Thyroid gland (tissue), 4 donors: ENCODE measurements around the gene RBMY1J. TPM values are rescaled to one million over a fixed set of nuclear protein-coding genes. Genes with fewer than 3 reads are reported as not detected.
"Not testable (repeated sequence)": the region's sequence is repeated elsewhere in the genome, so short reads cannot be mapped to it uniquely, and the experiment has no call there.

ENCODE experiments used
- DNase-seq, 2 donors: peaks; one replicate each; pipeline ENCODE4 v3.0.0-alpha.2; 2019
- H3K27ac ChIP-seq, 3 donors: fragments of 200-600 bp; sonication (generic); 1 replicate in 2 of 3; 2 replicates in 1 of 3; pipeline ENCODE4 v1.5.1; 2016 to 2019; ENCODE audit warnings: mild to moderate bottlenecking in 1 of 3, moderate library complexity in 1 of 3
- H3K27me3 ChIP-seq: fragments of 200-600 bp; sonication (generic); one replicate; pipeline ENCODE4 v1.5.1; 2019
- H3K36me3 ChIP-seq, 2 donors: fragments of 200-600 bp; sonication (generic); one replicate each; pipeline ENCODE4 v1.5.1; 2016 to 2019
- H3K4me1 ChIP-seq, 2 donors: fragments of 200-600 bp; sonication (generic); one replicate each; pipeline ENCODE4 v1.5.1; 2017 to 2019
- H3K4me3 ChIP-seq, 3 donors: fragments of 200-600 bp; sonication (generic); replicated peaks in 1 of 3; 1 replicate in 2 of 3; 2 replicates in 1 of 3; pipeline ENCODE4 v1.5.1; 2016; ENCODE audit warnings: mild to moderate bottlenecking in 1 of 3
- H3K9me3 ChIP-seq: fragments of 200-600 bp; sonication (generic); one replicate; pipeline ENCODE4 v1.5.1; 2017
- CTCF ChIP-seq, 6 experiments: fragments of 200-600 bp in 3 of 6; fragments of 450-650 bp in 3 of 6; sonication (generic) in 3 of 6; IDR thresholded peaks; one replicate each; pipeline ENCODE4 v1.5.1; 2016 to 2019; ENCODE audit warnings: antibody characterized with exemption in 6 of 6, mild to moderate bottlenecking in 2 of 6, inconsistent platforms in 1 of 6, moderate library complexity in 1 of 6
- POLR2A ChIP-seq, 2 donors: fragments of 450-650 bp; IDR thresholded peaks; one replicate each; pipeline ENCODE4 v1.6.1; 2017; ENCODE audit warnings: antibody characterized with exemption in 2 of 2, mild to moderate bottlenecking in 2 of 2, moderate library complexity in 1 of 2
- WGBS, 2 donors: methylation state at CpG; one replicate each; pipeline ENCODE4 v1.1.5; 2017; 5-methylcytosine and 5-hydroxymethylcytosine counted together
- intact Hi-C: fragments of 100-400 bp; cut with DNase I; formaldehyde crosslinking; loops from one replicate; pipeline ENCODE4 v1.15.1; 2023
- total RNA-seq, 4 donors: library from RNA; depleted of rRNA; stranded (reverse); fragments of >200 nt; gene quantifications; one replicate each; pipeline ENCODE4 v1.2.3, GENCODE V29; 2016

The RBMY1J gene
- total RNA-seq = not detected

DNA sequence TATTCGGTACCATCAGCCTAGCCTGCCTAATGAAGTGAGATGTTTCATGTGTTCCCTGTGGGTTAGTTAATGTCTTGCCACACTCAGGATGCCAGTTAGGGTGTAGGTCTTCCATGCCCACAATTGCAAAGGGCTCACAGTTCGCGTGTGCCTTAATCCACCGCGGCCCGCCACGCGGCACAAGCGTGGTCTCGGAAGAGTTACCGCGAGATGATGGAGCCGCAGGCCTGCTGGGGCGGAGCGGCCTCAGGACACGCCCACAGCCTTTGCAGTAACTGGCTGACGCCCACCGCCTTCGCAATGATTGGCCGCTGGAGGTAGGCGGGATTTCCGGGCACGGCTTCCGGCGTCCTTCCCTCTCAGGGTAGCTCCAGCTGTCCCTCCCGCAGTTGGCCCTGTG, at the start of gene RBMY1J:
TSS of gene RBMY1J (plus strand) at position 301 of the 400 bp plus-strand sequence. CDS start 2,038 bp downstream, outside the sequence.
- H3K9me3 ChIP-seq, H3K4me3 ChIP-seq, intact Hi-C loops, H3K4me1 ChIP-seq, H3K27me3 ChIP-seq, H3K27ac ChIP-seq, DNase-seq, H3K36me3 ChIP-seq: not testable (repeated sequence)
- WGBS, 2 donors = no CpG with 5 or more reads among the region's 26 CpGs

GRCh38 chrY:22367416-22367815, 35.8 kb upstream of the RBMY1J start:
- intact Hi-C loops = no loop called here
- 56 to 68% methylated on average over 3 to 7 of the region's 14 CpGs for WGBS, 2 donors

DNA sequence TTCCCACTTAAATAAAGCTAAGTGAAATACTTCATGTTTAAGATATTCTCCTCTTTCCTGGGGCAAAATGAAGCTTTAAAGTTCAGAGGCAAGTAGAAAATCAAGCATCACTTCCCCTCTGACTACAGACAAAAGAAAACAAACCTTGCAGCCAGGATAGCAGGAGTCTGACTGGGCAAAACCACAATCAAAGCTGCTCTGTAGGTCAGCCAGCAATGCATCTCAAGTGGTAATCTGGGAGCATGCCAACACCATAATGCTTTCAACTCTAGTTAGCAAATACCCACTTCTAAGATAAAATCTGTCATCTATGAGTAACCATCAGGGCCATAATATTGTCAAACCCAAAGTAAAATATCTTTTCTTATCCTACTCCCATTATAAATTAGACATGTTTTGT, 32.6 kb upstream of the RBMY1J start:
- Histone ChIP-seq H3K4me3 (no peak overlapping the region), H3K27ac (no peak overlapping the region), H3K27me3 (no peaks in the 10 kb centered on the region), H3K9me3 (no peaks in the 10 kb centered on the region), H3K36me3 (no peaks in the 10 kb centered on the region), H3K4me1 (no peaks in the 10 kb centered on the region)
- intact Hi-C loops = no loop called here
- no peak for TF ChIP-seq CTCF (IDR thresholded peaks at IDR 0.05)
- TF ChIP-seq POLR2A (IDR thresholded peaks at IDR 0.05) = no peak
- DNase-seq = peak; percentile 27 to 28

More at GRCh38 chrY:22367416-22367815, 35.8 kb upstream of the RBMY1J start:
- H3K27me3 ChIP-seq = no peaks in the 10 kb centered on the region
- H3K4me3 ChIP-seq = no peak overlapping the region
- no peak overlapping the region for H3K27ac ChIP-seq
- DNase-seq = peak; percentile 46 to 67
- TF ChIP-seq POLR2A (IDR thresholded peaks at IDR 0.05) (no peak), CTCF (IDR thresholded peaks at IDR 0.05) (no peak)
- no peaks in the 10 kb centered on the region for H3K4me1 ChIP-seq
- no peaks in the 10 kb centered on the region for H3K36me3 ChIP-seq
- no peaks in the 10 kb centered on the region for H3K9me3 ChIP-seq

DNA sequence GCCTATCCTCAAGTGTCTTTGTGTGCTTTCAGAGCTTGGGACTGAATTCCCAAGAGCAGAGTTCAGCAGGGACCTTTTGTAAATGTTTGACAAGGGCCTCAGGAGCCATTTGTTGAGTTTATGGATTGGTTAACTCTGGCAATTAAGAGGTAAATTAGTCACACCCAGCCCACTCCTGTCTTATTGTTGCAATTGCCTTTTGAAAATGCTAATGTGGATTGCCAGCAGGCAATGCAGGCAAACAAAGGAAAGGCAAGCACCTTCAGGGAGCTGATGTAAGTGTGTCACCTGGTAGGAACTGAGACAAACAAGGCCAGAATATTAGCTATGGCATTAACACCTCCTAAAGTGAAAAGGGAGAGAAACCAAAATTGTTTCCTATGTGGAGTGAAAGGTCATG, 29.7 kb upstream of the RBMY1J start:
- Histone ChIP-seq H3K9me3 (no peaks in the 10 kb centered on the region), H3K27me3 (no peaks in the 10 kb centered on the region), H3K4me1 (no peaks in the 10 kb centered on the region), H3K36me3 (no peaks in the 10 kb centered on the region), H3K4me3 (no peak overlapping the region), H3K27ac (no peak overlapping the region)
- intact Hi-C loops = no loop called here
- TF ChIP-seq CTCF (IDR thresholded peaks at IDR 0.05) (no peak), POLR2A (IDR thresholded peaks at IDR 0.05) (no peak)
- DNase-seq = no peak

GRCh38 chrY:22444718-22445396, 41.6 kb downstream of the RBMY1J start:
- H3K4me3 ChIP-seq = not testable (repeated sequence)

GRCh38 chrY:22455522-22455921, 52.3 kb downstream of the RBMY1J start:
- no CpG with 5 or more reads among the region's 8 CpGs for WGBS, 2 donors
- H3K36me3 ChIP-seq, H3K27me3 ChIP-seq, H3K27ac ChIP-seq, H3K9me3 ChIP-seq, intact Hi-C loops, H3K4me1 ChIP-seq, DNase-seq, H3K4me3 ChIP-seq: not testable (repeated sequence)

More at GRCh38 chrY:22444718-22445396, 41.6 kb downstream of the RBMY1J start:
- H3K36me3 ChIP-seq, H3K27ac ChIP-seq, DNase-seq, H3K4me1 ChIP-seq, intact Hi-C loops, H3K9me3 ChIP-seq, H3K27me3 ChIP-seq: not testable (repeated sequence)
- WGBS, 2 donors = no CpG with 5 or more reads among the region's 8 CpGs

DNA sequence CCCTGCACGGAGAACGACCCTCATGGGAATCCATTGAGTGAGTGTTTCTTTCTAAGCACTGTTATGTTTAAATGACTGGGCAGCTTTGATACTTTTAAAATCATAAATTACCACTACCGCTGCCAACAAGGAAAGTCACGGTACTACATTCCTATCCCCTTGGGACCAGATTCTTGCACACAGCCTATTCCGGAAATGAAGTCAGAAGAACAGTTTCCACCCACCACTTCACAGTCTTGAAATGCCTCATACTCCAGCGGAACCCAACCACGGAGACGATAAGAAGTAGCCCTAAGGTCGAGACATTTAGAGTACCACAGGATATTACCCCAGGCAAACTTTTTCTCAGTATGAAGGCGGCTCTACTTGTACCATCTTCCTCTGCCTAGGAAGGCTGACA, 58.8 kb downstream of the RBMY1J start:
- DNase-seq, intact Hi-C loops, H3K27ac ChIP-seq, H3K4me1 ChIP-seq, H3K36me3 ChIP-seq, H3K27me3 ChIP-seq, H3K9me3 ChIP-seq, H3K4me3 ChIP-seq: not testable (repeated sequence)
- no CpG with 5 or more reads among the region's 10 CpGs for WGBS, 2 donors

Other genes starting within 250 kb of the RBMY1J start
- not detected for gene RBMY1F, start 220.5 kb upstream of the RBMY1J start, total RNA-seq